IPS DF 4.7 (cell line): ENCODE measurements around the gene ABCB11.
"Not testable (repeated sequence)": the region's sequence is repeated elsewhere in the genome, so short reads cannot be mapped to it uniquely, and the experiment has no call there.

ENCODE experiments used
- DNase-seq: peaks from one replicate; pipeline ENCODE4 v3.0.0-alpha.2; 2013; ENCODE audit warnings: low spot score; ENCODE audit errors: extremely low read depth

Gene ABCB11

GRCh38 chr2:168896783-168897182 is 134.3 kb downstream of the ABCB11 start:
- DNase-seq: no peak

DNA sequence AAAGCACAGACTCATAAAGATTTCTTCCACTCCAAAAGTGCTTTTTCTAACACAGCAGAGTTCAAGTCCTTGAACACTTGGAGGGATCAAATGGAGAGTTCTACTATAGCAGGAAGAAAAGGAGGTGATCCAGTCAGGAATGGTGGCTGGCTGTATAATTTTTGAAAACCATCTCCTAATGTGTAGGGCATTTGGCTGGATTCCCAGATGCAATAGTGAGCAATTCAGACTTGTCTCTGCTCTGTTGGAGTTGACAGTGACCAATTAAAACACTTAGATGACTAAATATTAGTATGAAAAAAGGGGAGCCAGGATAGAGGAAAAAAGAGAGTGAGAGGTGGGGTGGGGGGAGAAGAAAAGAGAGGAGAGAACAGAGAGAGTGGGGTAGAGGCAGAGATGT is 135.4 kb downstream of the ABCB11 start:
- DNase-seq: no peak

DNA sequence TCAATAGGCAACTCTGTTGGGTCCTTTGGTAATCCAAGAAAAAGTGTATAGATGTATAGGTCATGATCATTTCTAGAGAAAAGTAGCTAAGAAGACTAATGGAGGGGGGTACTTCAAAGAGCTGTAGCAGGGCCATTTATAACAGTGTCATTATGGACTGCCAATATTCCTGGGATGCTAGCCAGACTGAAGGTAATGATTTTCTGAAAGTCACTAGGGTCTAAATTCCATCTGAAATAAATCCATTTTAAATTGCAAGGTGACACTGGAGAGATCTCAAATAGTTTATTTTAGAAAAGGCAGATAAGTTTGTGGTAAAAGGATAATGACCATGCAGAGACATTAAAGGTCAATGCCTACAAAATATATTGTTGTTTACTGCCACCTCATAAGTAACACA is 136.4 kb downstream of the ABCB11 start:
- DNase-seq: no peak

- DNase-seq: no peak
These were observed 137.0 kb downstream of the ABCB11 start for GRCh38 chr2:168894101-168894500.

DNA sequence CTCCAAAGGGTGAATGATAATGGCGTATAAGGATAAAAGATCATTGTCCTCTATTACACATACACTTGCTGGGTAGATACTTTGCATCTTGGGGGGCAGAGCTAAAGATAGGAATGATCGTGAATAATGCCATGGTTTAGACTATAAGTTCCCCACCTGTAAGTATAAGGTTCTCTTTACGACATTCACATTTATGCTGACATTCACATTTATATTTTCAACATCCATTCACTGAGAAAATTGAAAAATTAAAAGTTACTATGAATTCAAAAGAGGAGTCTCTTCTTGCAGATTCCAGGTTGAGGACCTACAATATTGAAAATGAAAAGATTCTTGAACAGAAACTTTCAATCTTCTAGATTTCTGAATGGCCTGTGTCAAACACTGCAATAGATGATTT is 138.8 kb downstream of the ABCB11 start:
- DNase-seq: no peak

- DNase-seq: peak; percentile 92
These were observed 140.9 kb downstream of the ABCB11 start, which contains the start of gene SPC25 for GRCh38 chr2:168890006-168890782. Gene SPC25, minus strand, starts transcription at chr2:168890430. Its CDS starts 911 bp downstream, at chr2:168889519.

GRCh38 chr2:168889635-168890005 is 141.5 kb downstream of the ABCB11 start:
- no peak for DNase-seq

DNA sequence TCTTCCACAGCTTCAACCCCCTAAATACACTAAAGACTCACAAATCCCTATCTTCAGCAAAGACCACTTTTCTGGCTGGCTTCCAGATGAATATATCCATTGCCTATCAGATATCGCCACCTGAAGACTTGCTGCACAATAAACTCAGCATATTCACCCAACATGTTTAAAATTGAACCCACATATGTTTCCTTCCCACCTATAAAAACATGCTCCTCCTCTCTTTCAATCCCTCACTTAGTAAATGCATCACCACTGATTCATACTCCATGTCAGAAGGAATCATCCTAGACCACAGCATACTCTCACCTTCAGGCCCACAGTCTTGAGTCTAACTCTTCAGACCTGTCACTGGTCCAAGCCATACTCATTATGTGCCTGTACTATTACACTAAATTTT is 146.1 kb downstream of the ABCB11 start:
- DNase-seq: no peak

- not testable (repeated sequence) for DNase-seq
These were observed 149.0 kb downstream of the ABCB11 start for GRCh38 chr2:168882163-168882562.

- no peak for DNase-seq
These were observed 156.6 kb downstream of the ABCB11 start for GRCh38 chr2:168874368-168875054.

GRCh38 chr2:168870824-168871223 is 160.3 kb downstream of the ABCB11 start:
- not testable (repeated sequence) for DNase-seq
